Measurements from ENCODE around the gene SNX7. TPM values are rescaled to one million over a fixed set of nuclear protein-coding genes. Genes with fewer than 3 reads are reported as not detected.

Gene SNX7
- total and polyA plus RNA-seq, 11 donors, result 3.9 to 39.1 (median 18.6) TPM

GRCh38 chr1:98761219-98761865, 99.8 kb downstream of the SNX7 start:
- no peak for TF ChIP-seq POLR2A (IDR thresholded peaks at IDR 0.05)
- peak in 1 of 12 donors; percentile 8 for TF ChIP-seq CTCF (IDR thresholded peaks at IDR 0.05)
- Histone ChIP-seq H3K9me3 (no peaks in the 10 kb centered on the region), H3K27ac (no peak overlapping the region), H3K27me3 (no peaks in the 10 kb centered on the region), H3K4me3 (no peak overlapping the region), H3K36me3 (peaks cover 0 to 11% (median 0%) of the 10 kb centered on the region in 9 donors), H3K4me1 (peaks cover 0 to 16% (median 0%) of the 10 kb centered on the region in 12 donors)
- no peak for DNase-seq
- intact Hi-C loops (cut with DNase I), result no loop called here
- 81 to 87% (median 85%) methylated on average over 4 of the region's 4 CpGs for WGBS, 4 donors
- no peak for ATAC-seq

GRCh38 chr1:98763488-98764150, 102.1 kb downstream of the SNX7 start:
- Histone ChIP-seq H3K4me1 (peaks cover 0 to 16% (median 0%) of the 10 kb centered on the region in 12 donors), H3K27ac (no peak overlapping the region), H3K27me3 (no peaks in the 10 kb centered on the region), H3K4me3 (no peak overlapping the region), H3K9me3 (no peaks in the 10 kb centered on the region), H3K36me3 (peaks cover 0 to 11% (median 0%) of the 10 kb centered on the region in 9 donors)
- 43 to 51% (median 49%) methylated on average over 3 of the region's 3 CpGs for WGBS, 4 donors
- DNase-seq (no peak), ATAC-seq (peak in 3 of 4 donors; percentile 52 to 83 (median 61))
- TF ChIP-seq POLR2A (IDR thresholded peaks at IDR 0.05), result no peak
- TF ChIP-seq CTCF (IDR thresholded peaks at IDR 0.05), result no peak
- intact Hi-C loops (cut with DNase I), result no loop called here

- no peak for DNase-seq
- Histone ChIP-seq H3K27ac (no peak overlapping the region), H3K4me3 (no peak overlapping the region), H3K9me3 (no peaks in the 10 kb centered on the region), H3K27me3 (no peaks in the 10 kb centered on the region), H3K36me3 (peaks cover 0 to 11% (median 0%) of the 10 kb centered on the region in 9 donors), H3K4me1 (peaks cover 0 to 16% (median 0%) of the 10 kb centered on the region in 12 donors)
- ATAC-seq, result no peak
- TF ChIP-seq POLR2A (IDR thresholded peaks at IDR 0.05) (no peak), CTCF (IDR thresholded peaks at IDR 0.05) (no peak)
- 0 to 49% (median 41%) methylated on average over 1 of the region's 1 CpG for WGBS, 4 donors
- intact Hi-C loops (cut with DNase I), result no loop called here
Observed at GRCh38 chr1:98764485-98764884, 103.0 kb downstream of the SNX7 start.

- no peak for ATAC-seq
- TF ChIP-seq CTCF (IDR thresholded peaks at IDR 0.05), result no peak
- no peak for TF ChIP-seq POLR2A (IDR thresholded peaks at IDR 0.05)
- 88 to 93% (median 90%) methylated on average over 4 of the region's 4 CpGs for WGBS, 4 donors
Observed at GRCh38 chr1:98766255-98766654, 104.7 kb downstream of the SNX7 start.

More at GRCh38 chr1:98766255-98766654, 104.7 kb downstream of the SNX7 start:
- no peaks in the 10 kb centered on the region for H3K27me3 ChIP-seq
- H3K27ac ChIP-seq, result peak overlapping the region in 1 of 12 donors; percentile 45
- H3K9me3 ChIP-seq, result no peaks in the 10 kb centered on the region
- peaks cover 0 to 16% (median 0%) of the 10 kb centered on the region in 12 donors for H3K4me1 ChIP-seq
- no peak for DNase-seq
- H3K4me3 ChIP-seq, result no peak overlapping the region
- intact Hi-C loops (cut with DNase I), result no loop called here
- peaks cover 0 to under 1% (median 0%) of the 10 kb centered on the region in 9 donors for H3K36me3 ChIP-seq
